Spleen (tissue), 11 donors: ENCODE results near the gene FAM222A. TPM values are rescaled to one million over a fixed set of nuclear protein-coding genes. Genes with fewer than 3 reads are reported as not detected.

ENCODE experiments used
- DNase-seq: peaks from one replicate; pipeline ENCODE4 v3.0.0-alpha.2; 2020
- H3K27ac ChIP-seq, 8 donors: fragments of 200-600 bp; sonication (generic) in 7 of 8; 1 replicate in 4 of 8; 2 replicates in 4 of 8; pipeline versions ENCODE4 v1.5.0 to v1.8.0; 2016 to 2021; ENCODE audit warnings: inconsistent platforms in 4 of 8, mild to moderate bottlenecking in 4 of 8, moderate library complexity in 1 of 8
- H3K27me3 ChIP-seq, 7 donors: fragments of 200-600 bp; sonication (generic) in 6 of 7; replicated peaks in 1 of 7; 1 replicate in 4 of 7; 2 replicates in 3 of 7; pipeline versions ENCODE4 v1.5.0 to v1.8.0; 2016 to 2021; ENCODE audit warnings: inconsistent platforms in 3 of 7, mild to moderate bottlenecking in 1 of 7
- H3K36me3 ChIP-seq, 6 donors: fragments of 200-600 bp; sonication (generic) in 5 of 6; 1 replicate in 4 of 6; 2 replicates in 2 of 6; pipeline versions ENCODE4 v1.5.0 to v1.8.0; 2016 to 2021; ENCODE audit warnings: inconsistent platforms in 2 of 6
- H3K4me1 ChIP-seq, 6 donors: fragments of 200-600 bp; sonication (generic) in 5 of 6; 1 replicate in 3 of 6; 2 replicates in 3 of 6; pipeline versions ENCODE4 v1.5.0 to v1.8.0; 2016 to 2021; ENCODE audit warnings: inconsistent platforms in 3 of 6
- H3K4me3 ChIP-seq, 8 donors: fragments of 200-600 bp; sonication (generic) in 7 of 8; 1 replicate in 4 of 8; 2 replicates in 4 of 8; pipeline versions ENCODE4 v1.5.0 to v1.8.0; 2016 to 2021; ENCODE audit warnings: inconsistent platforms in 4 of 8, mild to moderate bottlenecking in 4 of 8, moderate library complexity in 2 of 8
- H3K9me3 ChIP-seq, 8 donors: fragments of 200-600 bp; sonication (generic) in 7 of 8; 1 replicate in 4 of 8; 2 replicates in 4 of 8; pipeline versions ENCODE4 v1.5.0 to v1.8.0; 2016 to 2021; ENCODE audit warnings: inconsistent platforms in 4 of 8
- CTCF ChIP-seq, 11 experiments: fragments of 200-600 bp in 7 of 11; fragments of 450-650 bp in 4 of 11; sonication (generic) in 4 of 11; IDR thresholded peaks in 8 of 11; conservative IDR thresholded peaks in 3 of 11; 1 replicate in 7 of 11; 2 replicates in 4 of 11; pipeline versions ENCODE4 v1.4.0 to v1.8.0; 2016 to 2021; ENCODE audit warnings: antibody characterized with exemption in 11 of 11, inconsistent platforms in 4 of 11, mild to moderate bottlenecking in 1 of 11
- POLR2A ChIP-seq, 3 donors: fragments of 450-650 bp; IDR thresholded peaks; one replicate each; pipeline ENCODE4 v1.5.1; 2017; ENCODE audit warnings: antibody characterized with exemption in 3 of 3, mild to moderate bottlenecking in 1 of 3
- POLR2AphosphoS5 ChIP-seq, 3 donors: sonication (generic); formaldehyde crosslinking; IDR thresholded peaks; one replicate each; pipeline ENCODE4 v1.5.1; 2017; ENCODE audit warnings: antibody characterized with exemption in 3 of 3
- WGBS, 5 donors: extraction: QIAGEN DNeasy Blood & Tissue Kit in 3 of 5; methylation state at CpG; one replicate each; pipeline versions ENCODE4 v1.1.5 to v1.1.7; 2013 to 2018; 5-methylcytosine and 5-hydroxymethylcytosine counted together
- intact Hi-C: fragments of 100-400 bp; cut with DNase I; formaldehyde crosslinking; loops from one replicate; pipeline ENCODE4 v1.15.0; 2023; ENCODE audit warnings: low total_unique reads
- polyA plus RNA-seq, 3 donors: library from polyadenylated mRNA; stranded (reverse); fragments of 200-250 nt; gene quantifications; one replicate each; pipeline ENCODE4 v1.2.1, GENCODE V29; 2013
- total RNA-seq, 7 donors: library from RNA; depleted of rRNA in 3 of 7; stranded (reverse); fragments of >200 nt in 3 of 7; fragmentation: NEBNext Ultra II Directional in 4 of 7; extraction: Animal tissue kit (Norgen Biotek cat#: 25700) in 4 of 7; gene quantifications; one replicate each; pipeline versions ENCODE4 v1.1.0 to v1.2.1, GENCODE V29; 2016 to 2021
- donor health status: healthy with polysubstance abuse.
- donor health status: DM: no; HTN: no; CAD: no; lungs with moderate emphysema.
- donor health status: DM: no; HTN: no; CAD: no.
- donor health status: Bipolar disorder and iron deficiency.
- donor health status: healthy.
- donor health status: DM: no; HTN: no; CAD: no.
- donor health status: DM: yes; HTN: yes; CAD: no.

Gene FAM222A
- total and polyA plus RNA-seq, 10 donors, result 1.3 to 30.7 (median 16.8) TPM

DNA sequence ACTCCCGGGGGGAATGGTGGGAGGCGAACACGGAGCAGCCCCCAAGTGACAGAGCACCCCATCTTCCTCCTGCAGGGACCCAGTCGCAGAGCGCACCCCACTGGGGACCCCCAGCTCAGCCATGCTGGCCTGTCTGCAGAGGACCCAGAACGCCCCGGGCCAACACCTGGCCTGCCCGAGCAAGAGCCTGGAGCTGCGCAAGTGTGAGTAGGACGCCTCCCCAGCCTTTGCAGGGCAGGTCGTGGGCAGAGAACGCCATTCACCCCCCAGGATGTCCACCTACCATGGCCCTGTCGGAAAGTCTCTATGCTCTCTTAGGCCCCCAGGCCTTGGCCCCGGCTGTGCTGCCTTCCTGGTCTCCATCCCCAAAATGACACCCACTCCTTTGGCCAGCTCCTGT, 30.4 kb downstream of the FAM222A start:
- TF ChIP-seq POLR2A (IDR thresholded peaks at IDR 0.05), result no peak
- no peak for TF ChIP-seq CTCF (IDR thresholded peaks at IDR 0.05 in 8 of 11, conservative IDR thresholded peaks at IDR 0.05 in 3 of 11)
- no peak for TF ChIP-seq POLR2AphosphoS5 (IDR thresholded peaks at IDR 0.05)
- peak; percentile 59 for DNase-seq
- Histone ChIP-seq H3K4me1 (peaks cover 0 to 56% (median 17%) of the 10 kb centered on the region in 6 donors), H3K27ac (no peak overlapping the region), H3K36me3 (no peaks in the 10 kb centered on the region), H3K4me3 (no peak overlapping the region), H3K9me3 (no peaks in the 10 kb centered on the region), H3K27me3 (no peaks in the 10 kb centered on the region)
- intact Hi-C loops, result no loop called here
- 90 to 97% (median 96%) methylated on average over 10 to 14 of the region's 14 CpGs for WGBS, 5 donors

DNA sequence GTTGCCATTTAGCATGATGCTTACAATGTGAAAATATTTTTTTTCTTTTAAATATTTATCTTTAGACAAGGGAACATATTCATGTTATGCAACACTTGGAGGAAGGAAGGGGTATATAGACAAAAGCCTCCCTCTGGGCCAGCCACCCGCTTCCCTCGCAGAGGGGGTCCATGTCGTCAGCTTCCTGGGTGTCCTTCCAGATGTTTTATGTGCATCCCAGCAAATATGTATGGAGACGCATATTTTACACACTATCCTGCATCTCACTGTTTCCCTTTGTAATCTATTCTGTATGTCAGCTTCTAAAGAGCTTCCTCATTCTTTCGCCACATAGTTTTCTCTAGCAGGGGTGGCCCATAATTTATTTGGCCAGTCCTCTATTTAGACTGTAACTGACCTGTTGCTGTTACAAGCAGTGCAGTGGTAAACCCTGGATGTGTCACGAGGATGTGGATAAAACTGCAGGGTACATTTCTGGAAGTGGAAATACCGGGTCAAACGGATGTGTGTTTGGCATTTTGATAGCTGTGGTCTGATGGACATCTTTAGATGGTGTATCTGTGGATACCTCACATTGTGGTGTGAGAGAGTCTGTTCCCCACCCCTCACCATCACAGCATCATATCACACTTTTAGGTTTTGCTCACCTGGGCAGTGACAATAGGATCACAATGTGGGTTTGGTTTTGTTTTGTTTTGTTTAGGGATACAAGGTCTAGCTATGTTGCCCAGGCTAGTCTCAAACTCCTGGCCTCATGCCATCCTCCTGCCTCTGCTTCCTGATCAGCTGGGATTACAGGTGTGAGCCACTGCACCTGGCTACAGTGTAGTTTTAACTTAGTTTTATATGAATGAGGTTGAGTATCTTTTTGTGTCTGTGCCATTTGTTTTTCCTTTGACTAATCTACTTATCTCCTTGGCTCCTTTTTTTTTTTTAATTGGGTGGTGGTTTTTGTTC, 31.6 kb downstream of the FAM222A start:
- no peak for TF ChIP-seq POLR2A (IDR thresholded peaks at IDR 0.05)
- TF ChIP-seq CTCF (IDR thresholded peaks at IDR 0.05 in 8 of 11, conservative IDR thresholded peaks at IDR 0.05 in 3 of 11), result no peak
- no peak for TF ChIP-seq POLR2AphosphoS5 (IDR thresholded peaks at IDR 0.05)
- Histone ChIP-seq H3K36me3 (no peaks in the 10 kb centered on the region), H3K9me3 (no peaks in the 10 kb centered on the region), H3K27me3 (no peaks in the 10 kb centered on the region), H3K4me1 (peaks cover 0 to 44% (median 9%) of the 10 kb centered on the region in 6 donors), H3K27ac (peak overlapping the region in 3 of 8 donors; percentile 2 to 43 (median 22)), H3K4me3 (no peak overlapping the region)
- intact Hi-C loops, result no loop called here
- peak; percentile 29 for DNase-seq
- 27 to 41% (median 34%) methylated on average over 8 of the region's 8 CpGs for WGBS, 5 donors

DNA sequence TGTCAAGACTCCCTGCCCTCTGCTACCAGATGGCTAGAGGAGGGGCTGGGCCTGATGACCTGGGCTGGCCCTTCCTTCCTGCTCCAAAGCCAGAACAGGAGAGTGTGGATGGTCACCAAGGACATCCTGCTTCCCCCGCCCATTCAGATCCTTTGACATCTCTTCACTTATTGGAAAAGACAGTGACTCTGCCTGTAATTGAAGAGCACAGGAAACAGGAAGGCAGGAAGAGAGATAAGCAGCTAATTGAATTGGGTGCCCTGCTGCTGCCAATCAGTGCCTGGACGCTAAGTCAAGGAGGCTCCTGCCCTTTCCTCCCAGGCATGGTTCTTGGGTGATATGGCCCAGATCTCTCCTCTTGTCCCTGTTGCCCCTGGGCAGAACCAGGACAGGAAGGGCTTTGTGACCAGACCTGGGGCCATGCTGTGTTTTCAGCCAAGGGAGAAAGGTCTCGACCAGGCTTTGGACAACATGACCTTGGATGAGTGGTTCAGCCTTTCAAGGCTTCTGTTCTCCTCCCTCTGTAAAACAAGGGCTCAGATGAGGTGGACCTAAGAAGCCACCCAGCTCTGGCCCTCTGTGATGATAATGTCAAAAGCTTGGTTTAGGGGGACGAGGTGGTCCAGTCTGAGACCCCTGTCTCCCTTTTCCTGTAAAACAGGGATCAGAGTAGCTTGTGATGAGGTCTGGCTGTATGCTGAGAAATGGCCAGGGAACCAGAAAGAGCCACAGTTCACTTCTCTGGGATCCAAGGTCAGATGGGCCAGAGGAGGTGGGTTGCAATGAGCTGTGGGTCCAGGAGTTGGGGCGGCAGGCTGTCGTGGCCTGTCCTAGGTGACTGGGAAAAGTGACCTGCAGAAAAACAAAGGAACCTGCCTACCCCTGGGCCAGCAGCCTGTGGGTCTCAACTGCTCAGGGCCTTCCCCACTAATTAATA, 38.8 kb downstream of the FAM222A start:
- no peaks in the 10 kb centered on the region for H3K27me3 ChIP-seq
- H3K9me3 ChIP-seq, result peaks cover 4 to 22% (median 19%) of the 10 kb centered on the region in 8 donors
- H3K4me1 ChIP-seq, result peaks cover 0 to 40% (median 8%) of the 10 kb centered on the region in 6 donors
- H3K27ac ChIP-seq, result peak overlapping the region in 6 of 8 donors; percentile 32 to 71 (median 62)
- WGBS, 5 donors, result 71 to 83% (median 80%) methylated on average over 6 of the region's 6 CpGs
- H3K36me3 ChIP-seq, result no peaks in the 10 kb centered on the region
- intact Hi-C loops, result no loop called here
- no peak for TF ChIP-seq CTCF (IDR thresholded peaks at IDR 0.05 in 8 of 11, conservative IDR thresholded peaks at IDR 0.05 in 3 of 11)
- peak in 2 of 3 donors; percentile 64 for TF ChIP-seq POLR2AphosphoS5 (IDR thresholded peaks at IDR 0.05)
- TF ChIP-seq POLR2A (IDR thresholded peaks at IDR 0.05), result no peak
- H3K4me3 ChIP-seq, result no peak overlapping the region
- DNase-seq, result peak; percentile 58
